H9 (cell line): Measurements from ENCODE around the gene NOX5. TPM values are rescaled to one million over a fixed set of nuclear protein-coding genes. Genes with fewer than 3 reads are reported as not detected.

Source experiments
- DNase-seq: peaks from one replicate; pipeline ENCODE4 v3.0.0-alpha.2; 2017
- H2AFZ ChIP-seq: one replicate; pipeline ENCODE4 v1.6.1; 2013; ENCODE audit warnings: mild to moderate bottlenecking, low read length, control low read depth, moderate library complexity
- H2AK5ac ChIP-seq: 2 replicates; pipeline ENCODE4 v1.6.1; 2013; ENCODE audit warnings: low read length, control low read depth, mixed read lengths; ENCODE audit not compliant: insufficient read length
- H2BK120ac ChIP-seq: one replicate; pipeline ENCODE4 v1.6.1; 2013; ENCODE audit warnings: low read depth, mild to moderate bottlenecking, low read length, control low read depth, inconsistent platforms; ENCODE audit not compliant: poor library complexity, severe bottlenecking
- H2BK12ac ChIP-seq: 2 replicates; pipeline ENCODE4 v1.6.1; 2013; ENCODE audit warnings: low read length, control low read depth, mixed read lengths, low read depth; ENCODE audit not compliant: insufficient read length
- H2BK15ac ChIP-seq: 2 replicates; pipeline ENCODE4 v1.6.1; 2013; ENCODE audit warnings: low read depth, low read length, control low read depth
- H2BK20ac ChIP-seq: one replicate; pipeline ENCODE4 v1.6.1; 2013; ENCODE audit warnings: low read depth, mild to moderate bottlenecking, low read length, control low read depth, inconsistent platforms; ENCODE audit not compliant: poor library complexity, severe bottlenecking
- H2BK5ac ChIP-seq: 2 replicates; pipeline ENCODE4 v1.6.1; 2013; ENCODE audit warnings: low read length, control low read depth, mixed read lengths; ENCODE audit not compliant: insufficient read length
- H3K14ac ChIP-seq: 2 replicates; pipeline ENCODE4 v1.6.1; 2013; ENCODE audit warnings: low read length, control low read depth; ENCODE audit not compliant: insufficient read depth
- H3K18ac ChIP-seq: 2 replicates; pipeline ENCODE4 v1.6.1; 2013; ENCODE audit warnings: low read depth, mild to moderate bottlenecking, mixed read lengths, low read length, control low read depth; ENCODE audit not compliant: insufficient read length
- H3K23ac ChIP-seq: 2 replicates; pipeline ENCODE4 v1.6.1; 2013; ENCODE audit warnings: low read length, control low read depth, mixed read lengths, low read depth; ENCODE audit not compliant: insufficient read length
- H3K23me2 ChIP-seq: 2 replicates; pipeline ENCODE4 v1.6.1; 2013; ENCODE audit warnings: low read depth, mild to moderate bottlenecking, mixed read lengths, low read length, control low read depth; ENCODE audit not compliant: insufficient read length, poor library complexity, severe bottlenecking
- H3K27ac ChIP-seq: 2 replicates; pipeline ENCODE4 v1.5.1; 2013; ENCODE audit warnings: low read length, control low read depth, mixed read lengths, low read depth; ENCODE audit not compliant: insufficient read length
- H3K27me3 ChIP-seq: 2 replicates; pipeline ENCODE4 v1.6.1; 2013; ENCODE audit warnings: low read length, control low read depth, inconsistent platforms; ENCODE audit not compliant: insufficient read depth
- H3K4ac ChIP-seq: 2 replicates; pipeline ENCODE4 v1.6.1; 2013; ENCODE audit warnings: low read depth, mild to moderate bottlenecking, control low read depth, inconsistent platforms, low read length, moderate library complexity
- H3K4me1 ChIP-seq: 2 replicates; pipeline ENCODE4 v1.6.1; 2013; ENCODE audit warnings: low read length, control low read depth, inconsistent platforms; ENCODE audit not compliant: insufficient read depth
- H3K4me2 ChIP-seq: 2 replicates; pipeline ENCODE4 v1.6.1; 2013; ENCODE audit warnings: low read length, control low read depth, mixed read lengths; ENCODE audit not compliant: insufficient read length, insufficient read depth
- H3K56ac ChIP-seq: 2 replicates; pipeline ENCODE4 v1.6.1; 2013; ENCODE audit warnings: low read depth, mild to moderate bottlenecking, mixed read lengths, low read length, control low read depth; ENCODE audit not compliant: insufficient read length
- H3K79me1 ChIP-seq: 2 replicates; pipeline ENCODE4 v1.6.1; 2013; ENCODE audit warnings: low read depth, mild to moderate bottlenecking, moderate library complexity, low read length, control low read depth, inconsistent platforms; ENCODE audit not compliant: insufficient read depth, poor library complexity, severe bottlenecking
- H3K79me2 ChIP-seq: 2 replicates; pipeline ENCODE4 v1.6.1; 2013; ENCODE audit warnings: low read length, control low read depth, inconsistent platforms; ENCODE audit not compliant: insufficient read depth
- H3K9ac ChIP-seq: 2 replicates; pipeline ENCODE4 v1.6.1; 2013; ENCODE audit warnings: low read length, control low read depth, mixed read lengths; ENCODE audit not compliant: insufficient read length; ENCODE audit errors: extremely low read depth
- H3K9me3 ChIP-seq: one replicate; pipeline ENCODE4 v1.6.1; 2013; ENCODE audit warnings: low read depth, low read length, inconsistent platforms; ENCODE audit not compliant: control insufficient read depth
- H3T11ph ChIP-seq: one replicate; pipeline ENCODE4 v1.6.1; 2013; ENCODE audit warnings: mild to moderate bottlenecking, low read length, control low read depth, inconsistent platforms
- H4K20me1 ChIP-seq: one replicate; pipeline ENCODE4 v1.6.1; 2013; ENCODE audit not compliant: control insufficient read depth, insufficient read length, insufficient read depth
- H4K5ac ChIP-seq: 2 replicates; pipeline ENCODE4 v1.6.1; 2013; ENCODE audit warnings: low read depth, mild to moderate bottlenecking, mixed read lengths, low read length, control low read depth; ENCODE audit not compliant: insufficient read length
- H4K8ac ChIP-seq: replicated peaks from 2 replicates; pipeline ENCODE4 v1.6.1; 2013; ENCODE audit warnings: low read length, control low read depth, mixed read lengths, low read depth; ENCODE audit not compliant: insufficient read length
- H4K91ac ChIP-seq: 2 replicates; pipeline ENCODE4 v1.6.1; 2013; ENCODE audit warnings: low read depth, mild to moderate bottlenecking, moderate library complexity, mixed read lengths, low read length, control low read depth; ENCODE audit not compliant: insufficient read length
- H3K27ac Mint-ChIP-seq, 3 experiments: 2 replicates in 2 of 3; 3 replicates in 1 of 3; pipeline ENCODE4 v1.8.0; 2020 to 2021; ENCODE audit warnings: mixed read lengths in 3 of 3, mild to moderate bottlenecking in 1 of 3, moderate library complexity in 1 of 3
- H3K27me3 Mint-ChIP-seq: 2 replicates; pipeline ENCODE4 v1.8.0; 2021; ENCODE audit warnings: low read depth, mild to moderate bottlenecking, moderate library complexity, mixed read lengths
- H3K36me3 Mint-ChIP-seq, 3 experiments: 2 replicates in 2 of 3; 3 replicates in 1 of 3; pipeline ENCODE4 v1.8.0; 2020 to 2021; ENCODE audit warnings: low read depth in 3 of 3, mixed read lengths in 3 of 3; ENCODE audit not compliant: insufficient read depth in 1 of 3
- H3K4me1 Mint-ChIP-seq, 2 experiments: 2 replicates each; pipeline ENCODE4 v1.8.0; 2020; ENCODE audit warnings: mixed read lengths in 2 of 2
- H3K4me3 Mint-ChIP-seq, 2 experiments: 2 replicates in 1 of 2; 3 replicates in 1 of 2; pipeline ENCODE4 v1.8.0; 2020 to 2021; ENCODE audit warnings: mild to moderate bottlenecking in 2 of 2, mixed read lengths in 2 of 2, moderate library complexity in 1 of 2
- H3K9me3 Mint-ChIP-seq, 2 experiments: 2 replicates in 1 of 2; 3 replicates in 1 of 2; pipeline ENCODE4 v1.8.0; 2020; ENCODE audit warnings: mild to moderate bottlenecking in 2 of 2, mixed read lengths in 2 of 2, moderate library complexity in 1 of 2
- WGBS: extraction: QIAGEN DNeasy Blood & Tissue Kit; methylation state at CpG from one replicate; pipeline ENCODE4 v1.1.7; 2013; ENCODE audit warnings: missing lambda C conversion rate, low lambda C conversion rate, mixed read lengths; ENCODE audit not compliant: insufficient read length; ENCODE audit errors: extremely low coverage; 5-methylcytosine and 5-hydroxymethylcytosine counted together
- total RNA-seq: library from RNA; stranded (reverse); gene quantifications from 2 replicates; pipeline ENCODE4 v1.2.1, GENCODE V29; 2021
- TF ChIP-seq, protein P1 (sequence below): fragments of 200-600 bp; sonication (generic); conservative IDR thresholded peaks from 3 replicates; pipeline ENCODE4 v1.8.0; 2021; ENCODE audit warnings: antibody characterized with exemption, mild to moderate bottlenecking

The NOX5 gene
- total RNA-seq, 1 experiment from 2014 or later: 0.04 TPM

DNA sequence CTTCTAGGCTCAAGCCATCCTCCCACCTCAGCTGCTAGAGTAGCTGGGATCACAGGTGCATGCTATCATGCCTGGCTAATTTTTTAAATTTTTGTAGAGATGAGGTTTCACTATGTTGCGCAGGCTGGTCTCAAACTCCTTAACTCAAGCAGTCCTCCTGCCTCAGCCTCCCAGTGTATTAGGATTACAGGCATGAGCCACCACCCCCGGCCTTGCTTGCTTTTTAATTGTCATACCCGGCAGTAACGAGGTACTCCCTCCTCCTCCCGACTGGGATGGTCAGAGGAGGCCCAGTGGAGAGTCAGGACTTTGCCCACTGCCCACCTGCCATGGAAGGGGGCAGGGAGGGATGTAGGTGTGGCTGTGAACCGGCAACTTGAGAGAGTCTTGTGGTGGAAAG, 4.5 kb downstream of the NOX5 start:
- H4K91ac ChIP-seq: no peak overlapping the region

More for the DNA sequence above, 4.5 kb downstream of the NOX5 start:
- no CpG with 5 or more reads among the region's 6 CpGs for WGBS
- H3K56ac ChIP-seq: no peak overlapping the region
- H3K27ac Mint-ChIP-seq: no peak overlapping the region; a peak in 1 of 7 replicates
- no peak overlapping the region for H3K4me3 Mint-ChIP-seq
- TF ChIP-seq, protein P1, sequence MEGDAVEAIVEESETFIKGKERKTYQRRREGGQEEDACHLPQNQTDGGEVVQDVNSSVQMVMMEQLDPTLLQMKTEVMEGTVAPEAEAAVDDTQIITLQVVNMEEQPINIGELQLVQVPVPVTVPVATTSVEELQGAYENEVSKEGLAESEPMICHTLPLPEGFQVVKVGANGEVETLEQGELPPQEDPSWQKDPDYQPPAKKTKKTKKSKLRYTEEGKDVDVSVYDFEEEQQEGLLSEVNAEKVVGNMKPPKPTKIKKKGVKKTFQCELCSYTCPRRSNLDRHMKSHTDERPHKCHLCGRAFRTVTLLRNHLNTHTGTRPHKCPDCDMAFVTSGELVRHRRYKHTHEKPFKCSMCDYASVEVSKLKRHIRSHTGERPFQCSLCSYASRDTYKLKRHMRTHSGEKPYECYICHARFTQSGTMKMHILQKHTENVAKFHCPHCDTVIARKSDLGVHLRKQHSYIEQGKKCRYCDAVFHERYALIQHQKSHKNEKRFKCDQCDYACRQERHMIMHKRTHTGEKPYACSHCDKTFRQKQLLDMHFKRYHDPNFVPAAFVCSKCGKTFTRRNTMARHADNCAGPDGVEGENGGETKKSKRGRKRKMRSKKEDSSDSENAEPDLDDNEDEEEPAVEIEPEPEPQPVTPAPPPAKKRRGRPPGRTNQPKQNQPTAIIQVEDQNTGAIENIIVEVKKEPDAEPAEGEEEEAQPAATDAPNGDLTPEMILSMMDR: no peak
- H3K9me3 ChIP-seq: no peaks in the 10 kb centered on the region
- H3K9me3 Mint-ChIP-seq: no peaks in the 10 kb centered on the region
- H3K4me2 ChIP-seq: no peak overlapping the region
- no peak overlapping the region for H3K18ac ChIP-seq
- H3K4ac ChIP-seq: no peak overlapping the region
- H3K4me1 Mint-ChIP-seq: peaks cover 10 to 23% of the 10 kb centered on the region in 2 experiments
- no peak overlapping the region for H3T11ph ChIP-seq
- no peaks in the 10 kb centered on the region for H3K23me2 ChIP-seq
- no peak overlapping the region for H2AK5ac ChIP-seq
- H4K8ac ChIP-seq: no peak overlapping the region
- H3K27me3 Mint-ChIP-seq: peaks cover 14% of the 10 kb centered on the region
- no peak overlapping the region for H2BK20ac ChIP-seq
- no peaks in the 10 kb centered on the region for H3K79me1 ChIP-seq
- H2BK5ac ChIP-seq: no peak overlapping the region
- no peaks in the 10 kb centered on the region for H4K20me1 ChIP-seq
- no peaks in the 10 kb centered on the region for H3K27me3 ChIP-seq
- no peak overlapping the region for H2BK120ac ChIP-seq
- H3K79me2 ChIP-seq: no peaks in the 10 kb centered on the region; the same call in 1 of the 2 replicates
- H3K23ac ChIP-seq: no peak overlapping the region
- H3K36me3 Mint-ChIP-seq: no peaks in the 10 kb centered on the region
- no peak overlapping the region for H3K9ac ChIP-seq
- no peak overlapping the region for H2BK12ac ChIP-seq
- H2BK15ac ChIP-seq: no peak overlapping the region
- no peak overlapping the region for H3K27ac ChIP-seq
- no peak overlapping the region for H2AFZ ChIP-seq
- no peak overlapping the region for H3K14ac ChIP-seq
- DNase-seq: no peak
- H4K5ac ChIP-seq: no peak overlapping the region
- H3K4me1 ChIP-seq: no peaks in the 10 kb centered on the region
